HG02973 (cell line): ENCODE measurements around the gene ACOX3.

Experiments
- ATAC-seq: cut with Tn5 transposase; IDR thresholded peaks from one replicate; pipeline ENCODE4 v1.9.1; 2021; ENCODE audit warnings: moderate library complexity; ENCODE audit not compliant: unreplicated experiment

ACOX3 gene

GRCh38 chr4:8376361-8377102 is 64.0 kb downstream of the ACOX3 start:
- no peak for ATAC-seq

DNA sequence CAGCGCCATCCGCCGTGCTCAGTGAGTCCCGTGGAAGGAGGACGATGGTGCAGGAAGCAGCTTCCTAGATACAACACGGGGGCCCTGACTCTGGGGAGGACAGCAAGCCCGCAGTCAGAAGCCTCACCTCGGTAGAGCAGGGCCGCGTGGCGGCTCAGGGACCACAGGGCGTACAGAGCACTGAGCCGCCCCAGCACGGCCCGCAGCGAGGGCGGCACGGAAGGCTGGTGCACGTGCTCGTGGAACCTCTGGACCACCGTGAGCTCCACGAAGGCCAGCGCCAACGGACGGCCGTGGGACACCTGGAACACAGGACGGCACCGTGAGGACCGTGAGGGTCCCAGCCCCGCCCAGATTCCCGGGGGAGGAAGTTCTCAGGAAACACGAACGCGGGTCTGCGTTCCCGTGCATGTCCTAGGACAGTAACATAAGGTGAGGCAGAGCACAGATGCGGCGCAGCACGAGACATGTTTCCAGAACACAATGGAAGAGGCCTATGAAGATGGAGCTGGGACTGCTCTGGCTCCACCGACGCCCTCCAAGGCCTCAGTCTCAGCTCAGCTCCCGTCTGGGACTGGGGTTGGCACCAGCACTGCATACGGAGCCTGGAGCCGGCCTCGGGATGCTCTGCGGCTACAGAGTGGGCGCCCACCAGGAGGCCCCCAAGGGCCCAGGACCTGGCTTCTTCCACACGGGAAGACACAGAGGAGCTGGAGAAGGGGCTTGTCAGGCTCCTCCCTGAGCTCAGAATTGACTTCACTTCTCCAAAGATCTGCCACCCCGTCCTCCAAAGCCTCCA is 65.5 kb downstream of the ACOX3 start:
- no peak for ATAC-seq

- no peak for ATAC-seq
These were observed 66.5 kb downstream of the ACOX3 start for GRCh38 chr4:8373973-8374545.

DNA sequence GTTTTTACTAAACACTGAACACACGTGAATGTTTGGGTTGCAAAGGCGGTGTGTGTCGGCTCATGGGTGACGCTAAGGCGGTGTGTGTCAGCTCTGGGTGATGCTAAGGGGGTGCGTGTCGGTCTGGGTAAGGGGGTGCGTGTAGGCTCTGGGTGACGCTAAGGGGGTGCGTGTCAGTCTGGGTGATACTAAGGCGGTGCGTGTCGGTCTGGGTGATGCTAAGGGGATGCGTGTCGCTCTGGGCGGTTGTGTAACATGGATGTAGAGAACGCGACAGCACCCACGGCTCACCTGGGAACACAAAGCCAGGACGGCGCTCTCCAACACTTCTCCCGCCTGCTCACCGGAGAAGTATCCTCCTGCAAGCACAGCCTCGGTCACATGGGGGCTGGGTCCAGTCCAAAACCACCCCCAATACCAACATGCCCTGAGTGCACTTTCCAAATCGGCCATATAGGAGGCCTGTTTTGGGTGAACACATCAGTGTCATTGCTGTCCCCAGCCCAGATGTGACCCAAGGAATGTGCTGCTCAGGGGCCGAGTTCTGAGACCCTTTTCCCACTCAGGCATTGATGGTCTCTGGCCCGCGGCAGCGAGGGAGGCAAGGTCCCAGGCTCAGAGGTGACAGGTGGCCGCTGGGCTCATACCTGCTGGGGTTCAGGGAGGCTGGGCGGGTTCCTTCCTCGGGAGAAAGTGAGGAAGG is 67.1 kb downstream of the ACOX3 start:
- no peak for ATAC-seq

GRCh38 chr4:8372506-8372905 is 68.0 kb downstream of the ACOX3 start:
- no peak for ATAC-seq

DNA sequence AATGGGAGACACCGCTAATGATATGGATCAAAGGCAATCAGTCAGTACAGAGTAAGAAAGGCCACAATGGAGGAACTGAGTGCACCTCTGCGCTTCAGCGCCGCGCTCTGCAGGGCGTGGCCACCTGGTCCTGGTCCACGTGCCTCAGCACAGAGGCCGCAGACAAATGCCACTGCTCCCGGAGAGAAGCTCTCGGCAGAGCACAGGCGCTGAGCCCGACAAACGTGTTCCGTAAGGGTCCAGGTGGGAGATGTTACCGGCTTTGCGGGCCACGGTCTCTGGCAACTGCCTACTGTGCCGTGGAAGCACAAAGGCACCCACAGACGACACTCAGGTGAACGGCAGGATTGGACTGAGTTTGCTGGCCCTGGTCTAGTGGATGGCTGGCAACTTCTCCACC is 68.9 kb downstream of the ACOX3 start:
- no peak for ATAC-seq

DNA sequence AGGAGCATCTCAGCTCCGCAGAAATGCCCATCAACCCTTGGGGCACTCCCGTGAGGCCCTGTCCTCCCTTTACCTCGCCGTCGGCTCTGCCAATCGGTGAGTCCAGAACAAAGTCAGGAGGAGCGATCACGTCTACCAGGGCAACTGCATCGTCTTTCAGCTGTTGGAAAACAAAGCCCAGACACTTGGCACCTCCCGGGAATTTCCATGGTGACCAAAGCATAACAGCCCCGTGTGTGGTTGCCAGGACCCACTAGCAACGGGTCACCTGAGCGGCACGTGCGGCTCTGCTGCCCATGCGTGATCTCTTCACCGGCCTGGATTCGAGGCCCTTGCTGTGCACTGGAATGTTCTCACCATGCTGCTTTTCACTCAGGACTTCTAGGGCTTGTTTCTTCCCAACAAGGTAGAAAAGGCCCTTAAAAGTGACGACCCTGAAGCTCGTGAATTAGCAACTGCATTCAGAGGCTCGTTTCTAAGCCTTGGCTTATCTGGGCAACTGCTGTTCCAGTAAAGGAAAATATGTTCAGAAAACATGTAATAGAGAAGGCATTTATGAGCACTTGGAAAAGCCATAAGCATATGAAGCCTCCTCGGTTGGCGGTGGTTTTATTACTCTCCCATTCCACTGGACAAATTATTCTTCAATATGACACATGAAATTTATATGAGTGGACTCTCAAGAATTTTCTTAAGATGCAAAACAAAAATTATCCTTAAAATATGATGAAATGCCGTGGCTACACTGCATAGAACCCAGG is 69.5 kb downstream of the ACOX3 start:
- ATAC-seq = no peak

DNA sequence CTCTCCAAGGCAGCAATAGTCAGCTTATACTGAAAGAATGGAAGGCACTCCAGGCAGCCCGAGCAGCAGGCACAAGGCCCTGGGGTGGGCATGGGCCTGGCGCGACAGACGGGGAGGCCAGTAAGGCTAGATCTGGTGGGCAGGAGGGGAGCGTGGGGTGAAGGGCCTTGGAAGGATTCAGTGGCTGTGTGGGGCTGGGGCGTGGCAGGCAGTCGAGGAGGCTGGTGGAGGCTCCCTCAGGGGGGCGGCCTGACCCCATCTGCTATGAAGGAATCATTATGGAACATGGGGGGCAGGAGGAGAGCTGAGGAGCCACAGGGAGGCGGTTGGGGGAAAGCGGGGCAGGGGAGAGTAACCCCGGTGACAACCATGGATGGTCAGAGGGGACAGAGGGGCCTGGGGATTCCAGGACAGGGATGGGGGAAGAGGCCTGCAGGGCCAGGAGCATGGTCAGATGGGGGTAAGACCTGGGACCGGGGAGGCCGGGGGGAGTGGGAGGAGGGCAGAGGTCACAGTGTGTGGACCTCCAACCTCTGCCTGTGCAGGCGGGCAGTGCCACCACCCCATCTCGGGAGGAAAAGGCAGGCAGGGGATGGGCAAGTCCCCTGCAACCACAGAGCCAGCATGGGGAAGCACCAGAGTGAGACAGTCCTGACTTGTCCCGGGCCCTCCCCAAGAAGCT is 70.3 kb downstream of the ACOX3 start:
- ATAC-seq = no peak

GRCh38 chr4:8369426-8370105 is 71.0 kb downstream of the ACOX3 start:
- ATAC-seq = no peak

DNA sequence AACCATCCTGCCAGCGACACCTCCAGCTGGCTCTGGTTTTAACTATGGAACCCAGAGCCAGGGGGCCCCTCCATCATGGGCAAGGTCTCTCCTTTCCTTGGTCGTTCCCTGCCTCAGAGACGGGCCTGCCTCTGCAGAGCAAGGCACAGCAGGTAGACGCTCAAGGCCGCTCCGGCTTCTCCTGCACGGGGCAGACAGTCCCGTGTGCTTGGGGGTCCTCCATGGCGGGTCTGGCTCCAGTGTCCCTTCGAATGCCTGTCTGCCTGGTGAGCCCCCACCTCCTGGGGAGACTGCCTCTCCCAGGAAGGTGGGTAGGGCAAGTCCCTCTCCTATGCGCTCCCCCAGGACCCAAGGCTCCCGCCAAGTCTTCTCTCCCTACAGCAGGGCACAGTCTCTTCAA is 71.5 kb downstream of the ACOX3 start:
- ATAC-seq = no peak

- ATAC-seq = no peak
These were observed 72.5 kb downstream of the ACOX3 start for GRCh38 chr4:8368061-8368481.

GRCh38 chr4:8366601-8367000 is 73.9 kb downstream of the ACOX3 start:
- ATAC-seq = no peak

- ATAC-seq = no peak
These were observed 74.6 kb downstream of the ACOX3 start for GRCh38 chr4:8365951-8366350.

GRCh38 chr4:8365353-8365752 is 75.2 kb downstream of the ACOX3 start:
- no peak for ATAC-seq

GRCh38 chr4:8364848-8365350 is 75.6 kb downstream of the ACOX3 start:
- ATAC-seq = no peak

- no peak for ATAC-seq
These were observed 76.4 kb downstream of the ACOX3 start for GRCh38 chr4:8364141-8364540.

GRCh38 chr4:8362483-8362882 is 78.0 kb downstream of the ACOX3 start:
- ATAC-seq = no peak

GRCh38 chr4:8359193-8359592 is 81.3 kb downstream of the ACOX3 start:
- no peak for ATAC-seq

DNA sequence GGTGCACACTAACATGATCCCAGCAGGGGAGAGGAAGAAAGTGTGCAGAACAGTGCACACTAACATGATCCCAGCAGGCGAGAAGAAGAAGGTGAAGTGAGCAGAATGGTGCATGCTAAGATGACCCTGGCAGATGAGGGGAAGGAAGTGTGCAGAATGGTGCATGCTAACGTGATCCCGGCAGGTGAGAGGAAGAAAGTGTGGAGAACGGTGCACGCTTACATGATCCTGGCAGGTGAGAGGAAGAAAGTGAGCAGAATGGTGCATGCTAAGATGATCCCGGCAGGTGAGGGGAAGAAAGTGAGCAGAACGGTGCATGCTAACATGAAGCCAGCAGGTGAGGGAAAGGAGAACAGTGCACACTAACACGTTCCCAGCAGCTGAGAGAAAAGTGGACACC is 83.7 kb downstream of the ACOX3 start:
- no peak for ATAC-seq
